Measurements from ENCODE around the gene TAGLN.
"Not testable (repeated sequence)": the region's sequence is repeated elsewhere in the genome, so short reads cannot be mapped to it uniquely, and the experiment has no call there.

TAGLN gene

DNA sequence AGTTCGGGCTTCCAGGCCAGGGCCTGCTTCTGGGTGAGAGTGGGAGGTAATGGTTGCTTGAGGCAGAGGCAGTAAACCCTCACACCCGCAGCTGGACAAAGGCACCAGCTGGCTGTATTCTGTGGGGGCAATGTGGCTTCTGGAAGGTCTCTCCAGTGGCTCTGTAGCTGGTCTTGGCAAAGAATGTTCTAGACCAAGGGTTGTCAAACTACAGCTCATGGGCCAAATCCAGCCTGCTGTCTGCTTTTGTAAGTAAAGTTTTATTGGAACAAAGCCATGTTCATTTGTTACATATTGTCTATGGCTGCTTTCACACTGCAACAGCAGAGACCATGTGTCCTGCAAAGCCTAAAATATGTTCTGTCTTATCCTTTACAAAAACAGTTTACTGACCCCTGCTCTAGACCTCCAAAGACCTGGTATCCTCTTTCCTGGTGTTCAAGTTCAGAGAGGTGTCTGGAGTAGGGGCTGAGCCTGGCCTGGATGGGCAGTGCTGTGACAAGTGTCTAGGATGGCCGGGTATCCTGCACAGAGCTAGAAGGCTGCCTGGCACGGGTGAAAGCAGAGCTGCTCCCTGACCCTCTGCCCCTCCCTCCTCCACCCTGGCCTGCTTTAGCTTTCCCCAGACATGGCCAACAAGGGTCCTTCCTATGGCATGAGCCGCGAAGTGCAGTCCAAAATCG is 3.4 kb downstream of the TAGLN start:
- Mint-ChIP-seq H3K36me3 (ENCODE audit: low read depth) (peaks cover 20% of the 10 kb centered on the region), H3K4me3 (no peak overlapping the region), H3K27me3 (ENCODE audit: low read depth, poor library complexity) (peaks cover 7% of the 10 kb centered on the region), H3K4me1 (peaks cover 79% of the 10 kb centered on the region), H3K9me3 (no peaks in the 10 kb centered on the region), H3K27ac (peak overlapping the region; percentile 36)
- no peak for DNase-seq
- TF ChIP-seq, protein P1, sequence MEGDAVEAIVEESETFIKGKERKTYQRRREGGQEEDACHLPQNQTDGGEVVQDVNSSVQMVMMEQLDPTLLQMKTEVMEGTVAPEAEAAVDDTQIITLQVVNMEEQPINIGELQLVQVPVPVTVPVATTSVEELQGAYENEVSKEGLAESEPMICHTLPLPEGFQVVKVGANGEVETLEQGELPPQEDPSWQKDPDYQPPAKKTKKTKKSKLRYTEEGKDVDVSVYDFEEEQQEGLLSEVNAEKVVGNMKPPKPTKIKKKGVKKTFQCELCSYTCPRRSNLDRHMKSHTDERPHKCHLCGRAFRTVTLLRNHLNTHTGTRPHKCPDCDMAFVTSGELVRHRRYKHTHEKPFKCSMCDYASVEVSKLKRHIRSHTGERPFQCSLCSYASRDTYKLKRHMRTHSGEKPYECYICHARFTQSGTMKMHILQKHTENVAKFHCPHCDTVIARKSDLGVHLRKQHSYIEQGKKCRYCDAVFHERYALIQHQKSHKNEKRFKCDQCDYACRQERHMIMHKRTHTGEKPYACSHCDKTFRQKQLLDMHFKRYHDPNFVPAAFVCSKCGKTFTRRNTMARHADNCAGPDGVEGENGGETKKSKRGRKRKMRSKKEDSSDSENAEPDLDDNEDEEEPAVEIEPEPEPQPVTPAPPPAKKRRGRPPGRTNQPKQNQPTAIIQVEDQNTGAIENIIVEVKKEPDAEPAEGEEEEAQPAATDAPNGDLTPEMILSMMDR (IDR thresholded peaks at IDR 0.05) = no peak

DNA sequence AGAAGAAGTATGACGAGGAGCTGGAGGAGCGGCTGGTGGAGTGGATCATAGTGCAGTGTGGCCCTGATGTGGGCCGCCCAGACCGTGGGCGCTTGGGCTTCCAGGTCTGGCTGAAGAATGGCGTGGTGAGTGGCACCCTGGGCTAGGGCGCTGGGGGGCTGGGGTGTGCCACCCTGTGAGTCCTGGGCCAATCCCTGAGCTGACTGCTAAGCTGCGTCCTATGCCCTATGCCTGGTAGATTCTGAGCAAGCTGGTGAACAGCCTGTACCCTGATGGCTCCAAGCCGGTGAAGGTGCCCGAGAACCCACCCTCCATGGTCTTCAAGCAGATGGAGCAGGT is 3.9 kb downstream of the TAGLN start:
- TF ChIP-seq, protein P1 (IDR thresholded peaks at IDR 0.05) = no peak

DNA sequence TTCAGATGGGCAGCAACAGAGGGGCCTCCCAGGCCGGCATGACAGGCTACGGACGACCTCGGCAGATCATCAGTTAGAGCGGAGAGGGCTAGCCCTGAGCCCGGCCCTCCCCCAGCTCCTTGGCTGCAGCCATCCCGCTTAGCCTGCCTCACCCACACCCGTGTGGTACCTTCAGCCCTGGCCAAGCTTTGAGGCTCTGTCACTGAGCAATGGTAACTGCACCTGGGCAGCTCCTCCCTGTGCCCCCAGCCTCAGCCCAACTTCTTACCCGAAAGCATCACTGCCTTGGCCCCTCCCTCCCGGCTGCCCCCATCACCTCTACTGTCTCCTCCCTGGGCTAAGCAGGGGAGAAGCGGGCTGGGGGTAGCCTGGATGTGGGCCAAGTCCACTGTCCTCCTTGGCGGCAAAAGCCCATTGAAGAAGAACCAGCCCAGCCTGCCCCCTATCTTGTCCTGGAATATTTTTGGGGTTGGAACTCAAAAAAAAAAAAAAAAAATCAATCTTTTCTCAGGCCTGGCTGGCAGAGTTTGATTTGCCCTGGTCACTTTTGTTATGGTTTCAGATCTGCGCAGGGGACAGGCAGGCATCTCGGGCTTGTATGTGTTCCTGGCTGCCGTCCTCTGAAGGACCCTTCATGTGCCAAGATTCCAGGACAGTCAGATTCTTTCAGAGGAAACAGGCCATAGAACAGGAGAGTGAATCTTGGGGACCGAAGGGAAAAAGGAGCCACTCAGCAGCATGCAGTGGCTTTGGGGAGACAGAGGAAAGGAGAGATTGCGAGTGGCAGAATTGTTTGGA is 5.3 kb downstream of the TAGLN start:
- H3K4me3 Mint-ChIP-seq = no peak overlapping the region
- TF ChIP-seq, protein P1 (IDR thresholded peaks at IDR 0.05) = no peak
- H3K27me3 Mint-ChIP-seq (ENCODE audit: low read depth, poor library complexity) = peaks cover 6% of the 10 kb centered on the region
- H3K27ac Mint-ChIP-seq = peak overlapping the region; percentile 20
- no peaks in the 10 kb centered on the region for H3K9me3 Mint-ChIP-seq
- H3K36me3 Mint-ChIP-seq (ENCODE audit: low read depth) = peaks cover 20% of the 10 kb centered on the region
- no peak for DNase-seq
- H3K4me1 Mint-ChIP-seq = peaks cover 59% of the 10 kb centered on the region

More for the DNA sequence above, 3.9 kb downstream of the TAGLN start:
- H3K27me3 Mint-ChIP-seq (ENCODE audit: low read depth, poor library complexity) = peaks cover 7% of the 10 kb centered on the region
- peak overlapping the region; percentile 36 for H3K27ac Mint-ChIP-seq
- H3K4me3 Mint-ChIP-seq = no peak overlapping the region
- no peak for DNase-seq
- no peaks in the 10 kb centered on the region for H3K9me3 Mint-ChIP-seq
- peaks cover 20% of the 10 kb centered on the region for H3K36me3 Mint-ChIP-seq (ENCODE audit: low read depth)
- H3K4me1 Mint-ChIP-seq = peaks cover 74% of the 10 kb centered on the region

GRCh38 chr11:117205211-117205818 is 6.1 kb downstream of the TAGLN start:
- no peak overlapping the region for H3K27ac Mint-ChIP-seq
- DNase-seq = no peak
- no peaks in the 10 kb centered on the region for H3K9me3 Mint-ChIP-seq
- peaks cover 25% of the 10 kb centered on the region for H3K36me3 Mint-ChIP-seq (ENCODE audit: low read depth)
- TF ChIP-seq, protein P1 (IDR thresholded peaks at IDR 0.05) = no peak
- no peak overlapping the region for H3K4me3 Mint-ChIP-seq
- H3K27me3 Mint-ChIP-seq (ENCODE audit: low read depth, poor library complexity) = peaks cover 3% of the 10 kb centered on the region
- peaks cover 51% of the 10 kb centered on the region for H3K4me1 Mint-ChIP-seq

- not testable (repeated sequence) for H3K4me3 Mint-ChIP-seq; H3K27me3 Mint-ChIP-seq (ENCODE audit: low read depth, poor library complexity); DNase-seq; H3K9me3 Mint-ChIP-seq
- Mint-ChIP-seq H3K36me3 (ENCODE audit: low read depth) (peaks cover 25% of the 10 kb centered on the region), H3K4me1 (peaks cover 43% of the 10 kb centered on the region), H3K27ac (peak overlapping the region; percentile 95)
Observed at GRCh38 chr11:117206111-117206510, 6.9 kb downstream of the TAGLN start.

GRCh38 chr11:117206859-117207258 is 7.7 kb downstream of the TAGLN start:
- H3K4me3 Mint-ChIP-seq; H3K9me3 Mint-ChIP-seq; DNase-seq; H3K27ac Mint-ChIP-seq; H3K27me3 Mint-ChIP-seq (ENCODE audit: low read depth, poor library complexity): not testable (repeated sequence)
- peaks cover 37% of the 10 kb centered on the region for H3K4me1 Mint-ChIP-seq
- peaks cover 32% of the 10 kb centered on the region for H3K36me3 Mint-ChIP-seq (ENCODE audit: low read depth)

DNA sequence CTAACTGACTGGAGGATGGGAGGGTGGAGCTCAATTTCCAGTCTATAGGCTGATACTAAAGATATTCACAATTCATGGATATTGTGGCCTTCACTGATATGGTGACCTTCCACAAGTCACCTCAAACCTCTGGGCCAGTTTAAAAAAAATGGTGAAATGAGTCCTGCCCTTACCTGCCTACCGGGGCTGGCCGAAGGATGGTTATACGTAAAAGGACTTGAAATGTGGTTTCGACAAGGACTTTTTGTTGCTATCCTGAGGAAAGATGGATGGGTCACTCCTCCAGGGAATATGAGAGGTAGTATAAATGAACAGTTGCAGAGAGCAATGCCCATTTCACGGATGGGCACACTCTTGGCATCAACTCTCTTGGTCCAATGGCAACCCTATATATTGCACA is 8.3 kb downstream of the TAGLN start:
- H3K27ac Mint-ChIP-seq; DNase-seq; H3K9me3 Mint-ChIP-seq; H3K4me3 Mint-ChIP-seq; H3K27me3 Mint-ChIP-seq (ENCODE audit: low read depth, poor library complexity): not testable (repeated sequence)
- H3K4me1 Mint-ChIP-seq = peaks cover 32% of the 10 kb centered on the region
- peaks cover 35% of the 10 kb centered on the region for H3K36me3 Mint-ChIP-seq (ENCODE audit: low read depth)

GRCh38 chr11:117208710-117209109 is 9.5 kb downstream of the TAGLN start:
- not testable (repeated sequence) for H3K27me3 Mint-ChIP-seq (ENCODE audit: low read depth, poor library complexity); H3K4me3 Mint-ChIP-seq; H3K9me3 Mint-ChIP-seq; H3K27ac Mint-ChIP-seq; DNase-seq
- peaks cover 21% of the 10 kb centered on the region for H3K4me1 Mint-ChIP-seq
- H3K36me3 Mint-ChIP-seq (ENCODE audit: low read depth) = peaks cover 37% of the 10 kb centered on the region

DNA sequence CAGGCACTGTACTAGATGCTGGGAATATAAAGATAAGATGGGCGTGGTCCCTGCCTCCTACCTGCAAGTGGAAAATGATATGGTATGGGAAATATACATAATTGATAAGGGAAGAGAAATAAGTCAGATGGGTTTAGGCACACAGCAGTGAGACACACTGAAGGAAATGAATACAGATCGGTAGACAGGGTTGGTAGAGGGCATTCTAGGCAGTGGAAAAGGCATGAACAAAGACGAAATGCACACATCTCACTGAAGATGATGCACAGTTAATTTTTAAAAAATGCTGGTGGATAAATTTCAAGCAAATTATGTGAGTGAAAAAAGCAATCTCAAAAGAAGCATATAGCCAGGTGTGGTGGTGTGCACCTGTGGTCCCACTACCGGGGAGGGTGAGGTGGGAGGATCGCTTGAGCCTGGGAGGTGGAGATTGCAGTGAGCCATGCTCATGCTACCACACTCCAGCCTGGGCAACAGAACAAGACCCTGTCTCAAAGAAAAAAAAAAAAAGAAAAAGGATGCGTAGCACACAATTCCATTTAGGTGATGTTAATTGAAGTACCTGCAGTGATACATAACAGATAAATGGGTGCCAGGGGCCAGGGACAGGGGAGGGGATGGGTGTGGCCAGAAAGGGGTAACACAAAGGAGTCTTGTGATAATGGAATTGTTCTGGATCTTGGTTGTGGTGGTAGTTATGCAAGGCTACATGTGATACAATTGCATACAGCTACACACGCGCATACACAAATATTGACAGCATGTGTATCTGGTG is 10.4 kb downstream of the TAGLN start:
- Mint-ChIP-seq H3K36me3 (ENCODE audit: low read depth) (peaks cover 39% of the 10 kb centered on the region), H3K27ac (peak overlapping the region; percentile 24), H3K4me1 (peaks cover 21% of the 10 kb centered on the region)
- H3K27me3 Mint-ChIP-seq (ENCODE audit: low read depth, poor library complexity); H3K9me3 Mint-ChIP-seq; DNase-seq; H3K4me3 Mint-ChIP-seq: not testable (repeated sequence)
